H1 (cell line): ENCODE data around the gene GSTA3. TPM values are rescaled to one million over a fixed set of nuclear protein-coding genes. Genes with fewer than 3 reads are reported as not detected.

ENCODE experiments used
- CHD7 ChIP-seq: fragments of 300-600 bp; sonication (generic); IDR thresholded peaks from 2 replicates; pipeline ENCODE4 v1.7.1; 2012; ENCODE audit warnings: low read length, moderate library complexity, mild to moderate bottlenecking, inconsistent platforms; ENCODE audit not compliant: insufficient replicate concordance
- CREB1 ChIP-seq: IDR thresholded peaks from 2 replicates; pipeline ENCODE4 v1.6.1; 2012; ENCODE audit warnings: inconsistent platforms
- CTCF ChIP-seq, 3 experiments: IDR thresholded peaks; 1 replicate in 2 of 3; 2 replicates in 1 of 3; pipeline versions ENCODE4 v1.5.1 to v1.6.1; 2011; ENCODE audit warnings: low read length in 3 of 3, mild to moderate bottlenecking in 3 of 3, inconsistent platforms in 2 of 3, low read depth in 1 of 3, moderate library complexity in 1 of 3; ENCODE audit not compliant: insufficient read depth in 1 of 3; ENCODE audit errors: control extremely low read depth in 1 of 3
- E2F6 ChIP-seq: IDR thresholded peaks from 2 replicates; pipeline ENCODE4 v1.6.1; 2012; ENCODE audit warnings: inconsistent platforms
- KDM4A ChIP-seq: IDR thresholded peaks from one replicate; pipeline ENCODE4 v1.7.1; 2012; ENCODE audit warnings: low read depth, mild to moderate bottlenecking, moderate library complexity, low read length, inconsistent platforms; ENCODE audit not compliant: severe bottlenecking
- SIRT6 ChIP-seq: IDR thresholded peaks from one replicate; pipeline ENCODE4 v1.7.1; 2012; ENCODE audit warnings: low read length, inconsistent platforms
- TCF12 ChIP-seq: IDR thresholded peaks from 2 replicates; pipeline ENCODE4 v1.6.1; 2011; ENCODE audit warnings: low read depth, mild to moderate bottlenecking, low read length
- polyA plus RNA-seq, 7 experiments: library from polyadenylated mRNA; depleted of rRNA in 3 of 7; stranded (reverse) in 5 of 7; unstranded in 2 of 7; fragments of >200 nt in 5 of 7; fragments of 200-250 nt in 2 of 7; gene quantifications; 1 replicate in 5 of 7; 2 replicates in 1 of 7; 4 replicates in 1 of 7; pipeline versions ENCODE4 v1.2.1 to v1.2.3, GENCODE V29; 2011 to 2013; ENCODE audit warnings: missing spikeins in 2 of 7, mixed read lengths in 2 of 7
- total RNA-seq: library from RNA; stranded (reverse); fragmentation: NEBNext Ultra II Directional; extraction: Animal tissue kit (Norgen Biotek cat#: 25700); gene quantifications from 2 replicates; pipeline ENCODE4 v1.2.1, GENCODE V29; 2021

GSTA3 gene
- total and polyA plus RNA-seq, 2 of the 8 experiments (the other 6 are each of a cell fraction or from before 2014, with no cell fraction given): not detected

GRCh38 chr6:52900536-52900935 is 9.0 kb downstream of the GSTA3 start (continued):
- TF ChIP-seq CHD7: no peak
- no peak for TF ChIP-seq TCF12
- TF ChIP-seq KDM4A: no peak
- TF ChIP-seq SIRT6: no peak
- TF ChIP-seq CREB1: no peak
- no peak for TF ChIP-seq E2F6
- TF ChIP-seq CTCF (IDR thresholded peaks at IDR 0.05; ENCODE audit: control extremely low read depth in 1 of 3, insufficient read depth in 1 of 3, low read depth in 1 of 3, low read length in 3 of 3): no peak
